Neural crest cell (in vitro differentiated cells): ENCODE data around the gene ASTL. TPM values are rescaled to one million over a fixed set of nuclear protein-coding genes. Genes with fewer than 3 reads are reported as not detected.

ENCODE experiments used
- DNase-seq: peaks from one replicate; pipeline ENCODE4 v3.0.0; 2021; ENCODE audit warnings: low read depth, mixed read lengths, low spot score
- H3K27ac Mint-ChIP-seq: one replicate; pipeline ENCODE4 v1.8.0; 2021; ENCODE audit warnings: mild to moderate bottlenecking, mixed read lengths; ENCODE audit not compliant: unreplicated experiment
- H3K27me3 Mint-ChIP-seq: 2 replicates; pipeline ENCODE4 v1.8.0; 2021; ENCODE audit warnings: low read depth, mild to moderate bottlenecking, mixed read lengths
- H3K36me3 Mint-ChIP-seq: 2 replicates; pipeline ENCODE4 v1.8.0; 2021; ENCODE audit warnings: low read depth, mild to moderate bottlenecking, mixed read lengths
- H3K4me1 Mint-ChIP-seq: 2 replicates; pipeline ENCODE4 v1.8.0; 2021; ENCODE audit warnings: mixed read lengths
- H3K4me3 Mint-ChIP-seq: one replicate; pipeline ENCODE4 v1.8.0; 2021; ENCODE audit warnings: mild to moderate bottlenecking, mixed read lengths
- H3K9me3 Mint-ChIP-seq: 2 replicates; pipeline ENCODE4 v1.8.0; 2021; ENCODE audit warnings: mixed read lengths
- CTCF ChIP-seq: fragments of 200-600 bp; sonication (generic); conservative IDR thresholded peaks from 2 replicates; pipeline ENCODE4 v1.5.0; 2021; ENCODE audit warnings: antibody characterized with exemption, mild to moderate bottlenecking
- total RNA-seq: library from RNA; stranded (reverse); gene quantifications from 2 replicates; pipeline ENCODE4 v1.2.1, GENCODE V29; 2021

The ASTL gene
- total RNA-seq, 1 donor from 2014 or later, result not detected

GRCh38 chr2:96131813-96132745, 6.2 kb downstream of the ASTL start:
- H3K27ac Mint-ChIP-seq, result no peak overlapping the region

GRCh38 chr2:96131152-96131812, 7.0 kb downstream of the ASTL start:
- Mint-ChIP-seq H3K36me3 (no peaks in the 10 kb centered on the region), H3K9me3 (no peaks in the 10 kb centered on the region), H3K4me3 (no peak overlapping the region), H3K4me1 (no peaks in the 10 kb centered on the region), H3K27me3 (peaks cover 22% of the 10 kb centered on the region), H3K27ac (no peak overlapping the region)
- no peak for TF ChIP-seq CTCF
- no peak for DNase-seq

More at GRCh38 chr2:96131813-96132745, 6.2 kb downstream of the ASTL start:
- Mint-ChIP-seq H3K27me3 (peaks cover 19% of the 10 kb centered on the region), H3K4me1 (no peaks in the 10 kb centered on the region), H3K4me3 (no peak overlapping the region), H3K9me3 (no peaks in the 10 kb centered on the region), H3K36me3 (no peaks in the 10 kb centered on the region)
- DNase-seq, result no peak
- no peak for TF ChIP-seq CTCF

- Mint-ChIP-seq H3K27ac (no peak overlapping the region), H3K36me3 (no peaks in the 10 kb centered on the region), H3K4me1 (no peaks in the 10 kb centered on the region), H3K4me3 (no peak overlapping the region), H3K9me3 (no peaks in the 10 kb centered on the region), H3K27me3 (peaks cover 22% of the 10 kb centered on the region)
- DNase-seq, result no peak
- TF ChIP-seq CTCF, result no peak
Measured at GRCh38 chr2:96130483-96130882, 7.8 kb downstream of the ASTL start.

GRCh38 chr2:96129528-96130120, 8.7 kb downstream of the ASTL start:
- TF ChIP-seq CTCF, result no peak
- H3K4me1 Mint-ChIP-seq, result no peaks in the 10 kb centered on the region
- H3K4me3 Mint-ChIP-seq, result no peak overlapping the region

GRCh38 chr2:96128456-96128855, 9.8 kb downstream of the ASTL start:
- Mint-ChIP-seq H3K9me3 (no peaks in the 10 kb centered on the region), H3K27me3 (peaks cover 26% of the 10 kb centered on the region), H3K27ac (no peak overlapping the region), H3K4me1 (no peaks in the 10 kb centered on the region), H3K4me3 (no peak overlapping the region), H3K36me3 (no peaks in the 10 kb centered on the region)
- no peak for TF ChIP-seq CTCF
- no peak for DNase-seq

More at GRCh38 chr2:96129528-96130120, 8.7 kb downstream of the ASTL start:
- Mint-ChIP-seq H3K27ac (no peak overlapping the region), H3K36me3 (no peaks in the 10 kb centered on the region), H3K27me3 (peaks cover 26% of the 10 kb centered on the region), H3K9me3 (no peaks in the 10 kb centered on the region)
- no peak for DNase-seq
